NOMO-1 treated with dmso at 0.1 percent for 144 hours (cell line): ENCODE results near the gene DNAJC5.

ENCODE experiments used
- DNase-seq: peaks from one replicate; lab custom pipeline; 2025; ENCODE audit not compliant: unreplicated experiment; lab: John Stamatoyannopoulos, UW

Gene DNAJC5

GRCh38 chr20:63978319-63979228, 83.6 kb downstream of the DNAJC5 start:
- DNase-seq = no peak

- no peak for DNase-seq
Measured at GRCh38 chr20:63979229-63979556, 84.3 kb downstream of the DNAJC5 start.

GRCh38 chr20:63979557-63980316, 84.8 kb downstream of the DNAJC5 start, which contains the start of gene SAMD10:
Gene SAMD10, minus strand, starts transcription at chr20:63979642. Its CDS starts 175 bp downstream, at chr20:63979467.
- DNase-seq = peak; percentile 62

- DNase-seq = no peak
Measured at GRCh38 chr20:63980317-63980805, 85.4 kb downstream of the DNAJC5 start.

- peak; percentile 98 for DNase-seq
Measured at GRCh38 chr20:63980806-63981728, 86.1 kb downstream of the DNAJC5 start, which contains the start of gene PRPF6. Gene PRPF6, plus strand, starts transcription at chr20:63981132. Its CDS starts 114 bp downstream, at chr20:63981246.

- DNase-seq = no peak
Measured at GRCh38 chr20:63982937-63983336, 88.0 kb downstream of the DNAJC5 start.
